HepG2 (cell line): ENCODE results near the gene PRSS27. TPM values are rescaled to one million over a fixed set of nuclear protein-coding genes. Genes with fewer than 3 reads are reported as not detected.
A peak's percentile ranks its signal among the peaks of the same experiment; 100 is the strongest.

ENCODE experiments used
- ATF7 ChIP-seq, 2 experiments: fragments of 450-650 bp in 1 of 2; sonication (generic) in 1 of 2; formaldehyde crosslinking in 1 of 2; IDR thresholded peaks; 2 replicates each; pipeline versions ENCODE4 v1.4.0 to v1.6.1; 2016 to 2020; ENCODE audit warnings: antibody characterized with exemption in 1 of 2, mild to moderate bottlenecking in 1 of 2, missing genetic modification reagents in 1 of 2
- HES4 ChIP-seq: sonication (generic); formaldehyde crosslinking; IDR thresholded peaks from 2 replicates; pipeline ENCODE4 v1.9.0; 2021; ENCODE audit warnings: mild to moderate bottlenecking, missing genetic modification reagents, borderline replicate concordance
- HNRNPL ChIP-seq: fragments of 200-400 bp; formaldehyde crosslinking; IDR thresholded peaks from 2 replicates; pipeline ENCODE4 v1.6.1; 2017; ENCODE audit warnings: mild to moderate bottlenecking, low read depth, low read length
- KLF9 ChIP-seq: IDR thresholded peaks from 2 replicates; pipeline ENCODE4 v1.6.1; 2016; ENCODE audit warnings: low read depth
- MIER2 ChIP-seq: IDR thresholded peaks from 2 replicates; pipeline ENCODE4 v1.6.1; 2016; ENCODE audit warnings: missing biosample characterization, missing genetic modification reagents
- NKX3-1 ChIP-seq: sonication (generic); formaldehyde crosslinking; IDR thresholded peaks from 2 replicates; pipeline ENCODE4 v1.5.0; 2020; ENCODE audit warnings: missing genetic modification reagents
- POLR2AphosphoS2 ChIP-seq: IDR thresholded peaks from 2 replicates; pipeline ENCODE4 v1.6.1; 2011; ENCODE audit warnings: low read depth, low read length, improper control_type of control experiment
- TRIM24 ChIP-seq: sonication (generic); formaldehyde crosslinking; IDR thresholded peaks from 2 replicates; pipeline ENCODE4 v1.8.0; 2022; ENCODE audit warnings: mild to moderate bottlenecking, missing genetic modification reagents
- ZKSCAN8 ChIP-seq: IDR thresholded peaks from 2 replicates; pipeline ENCODE4 v1.6.1; 2016; ENCODE audit warnings: borderline replicate concordance, missing genetic modification reagents, missing compliant biosample characterization
- ZNF124 ChIP-seq: sonication (generic); formaldehyde crosslinking; IDR thresholded peaks from 2 replicates; pipeline ENCODE4 v1.4.0; 2020; ENCODE audit warnings: missing genetic modification reagents
- ZNF256 ChIP-seq: sonication (generic); formaldehyde crosslinking; conservative IDR thresholded peaks from 2 replicates; pipeline ENCODE4 v1.4.0; 2020; ENCODE audit warnings: missing genetic modification reagents
- ZNF501 ChIP-seq: sonication (generic); formaldehyde crosslinking; IDR thresholded peaks from 2 replicates; pipeline ENCODE4 v1.5.1; 2020; ENCODE audit warnings: mild to moderate bottlenecking, moderate library complexity, missing genetic modification reagents
- ZSCAN25 ChIP-seq: sonication (generic); formaldehyde crosslinking; IDR thresholded peaks from 2 replicates; pipeline ENCODE4 v1.8.0; 2022; ENCODE audit warnings: mild to moderate bottlenecking, missing genetic modification reagents
- polyA plus RNA-seq, 8 experiments: library from polyadenylated mRNA; depleted of rRNA in 3 of 8; stranded (reverse) in 7 of 8; unstranded in 1 of 8; fragments of >200 nt; fragmentation: Illumina TruSeq in 4 of 8; extraction: Trizol in 4 of 8; gene quantifications; 2 replicates each; pipeline versions ENCODE4 v1.2.1 to v1.2.3, GENCODE V29; 2011 to 2016; ENCODE audit warnings: low read depth in 4 of 8, missing spikeins in 1 of 8, mixed read lengths in 1 of 8; ENCODE audit not compliant: insufficient read depth in 1 of 8
- total RNA-seq, 5 experiments: library from RNA; depleted of rRNA; stranded (reverse); fragments of >200 nt; fragmentation: Illumina TruSeq; extraction: Trizol; gene quantifications; 2 replicates each; pipeline ENCODE4 v1.2.3, GENCODE V29; 2016; ENCODE audit warnings: low read depth in 1 of 5
- TF ChIP-seq, protein P1 (sequence below): IDR thresholded peaks from 2 replicates; pipeline ENCODE4 v1.6.1; 2016; ENCODE audit warnings: control low read depth
- TF ChIP-seq, protein P2 (sequence below): sonication (generic); formaldehyde crosslinking; IDR thresholded peaks from 2 replicates; pipeline ENCODE4 v1.4.0; 2020; ENCODE audit warnings: missing genetic modification reagents
- TF ChIP-seq, protein P3 (sequence below): sonication (generic); formaldehyde crosslinking; IDR thresholded peaks from 2 replicates; pipeline ENCODE4 v1.4.0; 2020; ENCODE audit warnings: missing genetic modification reagents
- TF ChIP-seq, protein P4 (sequence below): sonication (generic); formaldehyde crosslinking; conservative IDR thresholded peaks from 2 replicates; pipeline ENCODE4 v1.4.0; 2020; ENCODE audit warnings: missing genetic modification reagents

PRSS27 gene
- total and polyA plus RNA-seq, 2 of the 13 experiments (the other 11 are each of a cell fraction or from before 2014, with no cell fraction given): 0.20 to 0.73 TPM

DNA sequence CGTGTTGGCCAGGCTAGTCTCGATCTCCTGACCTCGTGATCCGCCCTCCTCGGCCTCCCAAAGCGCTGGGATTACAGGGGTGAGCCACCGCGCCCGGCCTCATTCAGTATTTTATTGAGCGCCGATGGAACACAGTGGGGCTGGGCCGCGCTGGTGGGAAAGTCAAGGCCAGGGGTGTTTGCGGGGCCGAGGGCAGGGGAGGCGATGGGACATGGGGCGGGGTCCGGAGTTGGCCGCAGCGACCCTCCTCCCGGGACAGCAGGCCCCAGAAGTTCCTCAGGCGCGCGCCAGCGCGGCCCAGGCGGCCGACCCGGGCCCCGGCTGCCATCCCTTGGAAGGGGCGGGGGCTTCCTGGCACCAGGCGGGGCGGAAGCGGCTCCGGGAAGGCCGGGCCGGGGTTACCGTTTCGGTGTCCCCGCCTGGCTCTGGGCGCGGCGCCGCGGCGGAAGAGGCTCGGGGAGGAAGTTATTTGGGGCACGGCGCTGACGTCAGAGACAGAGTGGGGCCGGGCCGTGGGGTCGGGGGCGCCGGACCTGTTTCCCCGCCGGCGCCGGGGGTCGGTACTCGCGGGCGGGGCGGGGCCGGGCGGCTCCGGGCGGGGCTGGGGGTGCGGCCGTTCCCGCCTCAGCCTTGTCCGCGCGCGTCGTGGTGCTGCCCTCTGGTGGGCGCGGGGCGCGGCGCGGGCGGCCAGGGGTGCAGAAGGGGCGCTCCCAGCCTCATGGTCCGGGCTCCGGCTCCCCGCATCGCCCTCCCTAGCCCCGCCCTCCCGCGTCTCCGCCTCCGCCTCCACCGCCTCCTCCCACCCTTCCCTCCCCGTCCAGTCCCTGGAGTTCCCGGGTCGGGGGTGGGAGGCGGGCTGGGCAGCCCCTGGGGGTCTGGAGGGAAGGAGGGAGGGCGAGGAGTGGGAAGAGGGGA, 952 bp upstream of the PRSS27 start (continued):
- TF ChIP-seq, protein P1, sequence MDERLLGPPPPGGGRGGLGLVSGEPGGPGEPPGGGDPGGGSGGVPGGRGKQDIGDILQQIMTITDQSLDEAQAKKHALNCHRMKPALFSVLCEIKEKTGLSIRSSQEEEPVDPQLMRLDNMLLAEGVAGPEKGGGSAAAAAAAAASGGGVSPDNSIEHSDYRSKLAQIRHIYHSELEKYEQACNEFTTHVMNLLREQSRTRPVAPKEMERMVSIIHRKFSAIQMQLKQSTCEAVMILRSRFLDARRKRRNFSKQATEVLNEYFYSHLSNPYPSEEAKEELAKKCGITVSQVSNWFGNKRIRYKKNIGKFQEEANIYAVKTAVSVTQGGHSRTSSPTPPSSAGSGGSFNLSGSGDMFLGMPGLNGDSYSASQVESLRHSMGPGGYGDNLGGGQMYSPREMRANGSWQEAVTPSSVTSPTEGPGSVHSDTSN: no peak
- TF ChIP-seq ZSCAN25 (CRISPR knock-in tag) (peak; percentile 33; the same call in 1 of the 2 replicates), ZNF501 (CRISPR knock-in tag) (no peak), ZNF124 (CRISPR knock-in tag) (no peak), ZNF256 (CRISPR knock-in tag) (no peak), HNRNPL (no peak), TRIM24 (CRISPR knock-in tag) (no peak), POLR2AphosphoS2 (no peak), ZKSCAN8 (CRISPR knock-in tag) (no peak), KLF9 (CRISPR knock-in tag) (no peak), NKX3-1 (CRISPR knock-in tag) (no peak), ATF7 (IDR thresholded peaks at IDR 0.05) (peak; percentile 54; the same call in 1 of the 2 replicates), ATF7 (CRISPR knock-in tag; IDR thresholded peaks at IDR 0.05) (0 out of 2 replicates have a peak, but pooled peaks have one; percentile 52), MIER2 (CRISPR knock-in tag) (no peak), HES4 (CRISPR knock-in tag) (0 out of 2 replicates have a peak, but pooled peaks have one; percentile 28)
- TF ChIP-seq, protein P2, sequence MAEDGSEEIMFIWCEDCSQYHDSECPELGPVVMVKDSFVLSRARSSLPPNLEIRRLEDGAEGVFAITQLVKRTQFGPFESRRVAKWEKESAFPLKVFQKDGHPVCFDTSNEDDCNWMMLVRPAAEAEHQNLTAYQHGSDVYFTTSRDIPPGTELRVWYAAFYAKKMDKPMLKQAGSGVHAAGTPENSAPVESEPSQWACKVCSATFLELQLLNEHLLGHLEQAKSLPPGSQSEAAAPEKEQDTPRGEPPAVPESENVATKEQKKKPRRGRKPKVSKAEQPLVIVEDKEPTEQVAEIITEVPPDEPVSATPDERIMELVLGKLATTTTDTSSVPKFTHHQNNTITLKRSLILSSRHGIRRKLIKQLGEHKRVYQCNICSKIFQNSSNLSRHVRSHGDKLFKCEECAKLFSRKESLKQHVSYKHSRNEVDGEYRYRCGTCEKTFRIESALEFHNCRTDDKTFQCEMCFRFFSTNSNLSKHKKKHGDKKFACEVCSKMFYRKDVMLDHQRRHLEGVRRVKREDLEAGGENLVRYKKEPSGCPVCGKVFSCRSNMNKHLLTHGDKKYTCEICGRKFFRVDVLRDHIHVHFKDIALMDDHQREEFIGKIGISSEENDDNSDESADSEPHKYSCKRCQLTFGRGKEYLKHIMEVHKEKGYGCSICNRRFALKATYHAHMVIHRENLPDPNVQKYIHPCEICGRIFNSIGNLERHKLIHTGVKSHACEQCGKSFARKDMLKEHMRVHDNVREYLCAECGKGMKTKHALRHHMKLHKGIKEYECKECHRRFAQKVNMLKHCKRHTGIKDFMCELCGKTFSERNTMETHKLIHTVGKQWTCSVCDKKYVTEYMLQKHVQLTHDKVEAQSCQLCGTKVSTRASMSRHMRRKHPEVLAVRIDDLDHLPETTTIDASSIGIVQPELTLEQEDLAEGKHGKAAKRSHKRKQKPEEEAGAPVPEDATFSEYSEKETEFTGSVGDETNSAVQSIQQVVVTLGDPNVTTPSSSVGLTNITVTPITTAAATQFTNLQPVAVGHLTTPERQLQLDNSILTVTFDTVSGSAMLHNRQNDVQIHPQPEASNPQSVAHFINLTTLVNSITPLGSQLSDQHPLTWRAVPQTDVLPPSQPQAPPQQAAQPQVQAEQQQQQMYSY (CRISPR knock-in tag): no peak
- TF ChIP-seq, protein P3, sequence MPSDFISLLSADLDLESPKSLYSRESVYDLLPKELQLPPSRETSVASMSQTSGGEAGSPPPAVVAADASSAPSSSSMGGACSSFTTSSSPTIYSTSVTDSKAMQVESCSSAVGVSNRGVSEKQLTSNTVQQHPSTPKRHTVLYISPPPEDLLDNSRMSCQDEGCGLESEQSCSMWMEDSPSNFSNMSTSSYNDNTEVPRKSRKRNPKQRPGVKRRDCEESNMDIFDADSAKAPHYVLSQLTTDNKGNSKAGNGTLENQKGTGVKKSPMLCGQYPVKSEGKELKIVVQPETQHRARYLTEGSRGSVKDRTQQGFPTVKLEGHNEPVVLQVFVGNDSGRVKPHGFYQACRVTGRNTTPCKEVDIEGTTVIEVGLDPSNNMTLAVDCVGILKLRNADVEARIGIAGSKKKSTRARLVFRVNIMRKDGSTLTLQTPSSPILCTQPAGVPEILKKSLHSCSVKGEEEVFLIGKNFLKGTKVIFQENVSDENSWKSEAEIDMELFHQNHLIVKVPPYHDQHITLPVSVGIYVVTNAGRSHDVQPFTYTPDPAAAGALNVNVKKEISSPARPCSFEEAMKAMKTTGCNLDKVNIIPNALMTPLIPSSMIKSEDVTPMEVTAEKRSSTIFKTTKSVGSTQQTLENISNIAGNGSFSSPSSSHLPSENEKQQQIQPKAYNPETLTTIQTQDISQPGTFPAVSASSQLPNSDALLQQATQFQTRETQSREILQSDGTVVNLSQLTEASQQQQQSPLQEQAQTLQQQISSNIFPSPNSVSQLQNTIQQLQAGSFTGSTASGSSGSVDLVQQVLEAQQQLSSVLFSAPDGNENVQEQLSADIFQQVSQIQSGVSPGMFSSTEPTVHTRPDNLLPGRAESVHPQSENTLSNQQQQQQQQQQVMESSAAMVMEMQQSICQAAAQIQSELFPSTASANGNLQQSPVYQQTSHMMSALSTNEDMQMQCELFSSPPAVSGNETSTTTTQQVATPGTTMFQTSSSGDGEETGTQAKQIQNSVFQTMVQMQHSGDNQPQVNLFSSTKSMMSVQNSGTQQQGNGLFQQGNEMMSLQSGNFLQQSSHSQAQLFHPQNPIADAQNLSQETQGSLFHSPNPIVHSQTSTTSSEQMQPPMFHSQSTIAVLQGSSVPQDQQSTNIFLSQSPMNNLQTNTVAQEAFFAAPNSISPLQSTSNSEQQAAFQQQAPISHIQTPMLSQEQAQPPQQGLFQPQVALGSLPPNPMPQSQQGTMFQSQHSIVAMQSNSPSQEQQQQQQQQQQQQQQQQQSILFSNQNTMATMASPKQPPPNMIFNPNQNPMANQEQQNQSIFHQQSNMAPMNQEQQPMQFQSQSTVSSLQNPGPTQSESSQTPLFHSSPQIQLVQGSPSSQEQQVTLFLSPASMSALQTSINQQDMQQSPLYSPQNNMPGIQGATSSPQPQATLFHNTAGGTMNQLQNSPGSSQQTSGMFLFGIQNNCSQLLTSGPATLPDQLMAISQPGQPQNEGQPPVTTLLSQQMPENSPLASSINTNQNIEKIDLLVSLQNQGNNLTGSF (CRISPR knock-in tag): no peak
- TF ChIP-seq, protein P4, sequence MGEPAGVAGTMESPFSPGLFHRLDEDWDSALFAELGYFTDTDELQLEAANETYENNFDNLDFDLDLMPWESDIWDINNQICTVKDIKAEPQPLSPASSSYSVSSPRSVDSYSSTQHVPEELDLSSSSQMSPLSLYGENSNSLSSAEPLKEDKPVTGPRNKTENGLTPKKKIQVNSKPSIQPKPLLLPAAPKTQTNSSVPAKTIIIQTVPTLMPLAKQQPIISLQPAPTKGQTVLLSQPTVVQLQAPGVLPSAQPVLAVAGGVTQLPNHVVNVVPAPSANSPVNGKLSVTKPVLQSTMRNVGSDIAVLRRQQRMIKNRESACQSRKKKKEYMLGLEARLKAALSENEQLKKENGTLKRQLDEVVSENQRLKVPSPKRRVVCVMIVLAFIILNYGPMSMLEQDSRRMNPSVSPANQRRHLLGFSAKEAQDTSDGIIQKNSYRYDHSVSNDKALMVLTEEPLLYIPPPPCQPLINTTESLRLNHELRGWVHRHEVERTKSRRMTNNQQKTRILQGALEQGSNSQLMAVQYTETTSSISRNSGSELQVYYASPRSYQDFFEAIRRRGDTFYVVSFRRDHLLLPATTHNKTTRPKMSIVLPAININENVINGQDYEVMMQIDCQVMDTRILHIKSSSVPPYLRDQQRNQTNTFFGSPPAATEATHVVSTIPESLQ (CRISPR knock-in tag): no peak
